CD4-positive, alpha-beta T cell treated with Interleukin-15 for 4 hours (primary cell): Measurements from ENCODE around the gene MEF2C.
"Not testable (repeated sequence)": the region's sequence is repeated elsewhere in the genome, so short reads cannot be mapped to it uniquely, and the experiment has no call there.

Source experiments
- DNase-seq: peaks from one replicate; pipeline ENCODE4 v3.0.0-alpha.2; 2020; ENCODE audit warnings: low spot score

Gene MEF2C

GRCh38 chr5:88803309-88803708 lies 79.7 kb downstream of the MEF2C start:
- DNase-seq: no peak

GRCh38 chr5:88799938-88800535 lies 82.9 kb downstream of the MEF2C start:
- no peak for DNase-seq

DNA sequence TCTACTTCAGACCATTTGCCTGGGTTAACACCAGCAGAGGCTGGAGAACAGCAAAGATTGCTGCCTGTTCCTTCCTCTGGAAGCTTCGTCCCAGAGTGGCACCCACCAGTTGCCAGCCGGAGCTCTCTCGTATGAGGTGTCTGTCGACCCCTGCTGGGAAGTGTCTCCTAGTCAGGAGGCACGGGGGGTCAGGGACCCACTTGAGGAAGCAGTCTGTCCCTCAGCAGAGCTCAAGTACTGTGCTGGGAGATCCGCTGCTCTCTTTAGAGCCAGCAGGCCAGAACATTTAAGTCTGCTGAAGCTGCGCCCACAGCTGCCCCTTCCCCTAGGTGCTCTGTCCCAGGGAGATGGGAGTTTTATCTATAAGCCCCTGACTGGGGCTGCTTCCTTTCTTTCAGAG lies 84.1 kb downstream of the MEF2C start:
- DNase-seq: not testable (repeated sequence)

- DNase-seq: not testable (repeated sequence)
These were observed 89.2 kb downstream of the MEF2C start for GRCh38 chr5:88793797-88794196.

DNA sequence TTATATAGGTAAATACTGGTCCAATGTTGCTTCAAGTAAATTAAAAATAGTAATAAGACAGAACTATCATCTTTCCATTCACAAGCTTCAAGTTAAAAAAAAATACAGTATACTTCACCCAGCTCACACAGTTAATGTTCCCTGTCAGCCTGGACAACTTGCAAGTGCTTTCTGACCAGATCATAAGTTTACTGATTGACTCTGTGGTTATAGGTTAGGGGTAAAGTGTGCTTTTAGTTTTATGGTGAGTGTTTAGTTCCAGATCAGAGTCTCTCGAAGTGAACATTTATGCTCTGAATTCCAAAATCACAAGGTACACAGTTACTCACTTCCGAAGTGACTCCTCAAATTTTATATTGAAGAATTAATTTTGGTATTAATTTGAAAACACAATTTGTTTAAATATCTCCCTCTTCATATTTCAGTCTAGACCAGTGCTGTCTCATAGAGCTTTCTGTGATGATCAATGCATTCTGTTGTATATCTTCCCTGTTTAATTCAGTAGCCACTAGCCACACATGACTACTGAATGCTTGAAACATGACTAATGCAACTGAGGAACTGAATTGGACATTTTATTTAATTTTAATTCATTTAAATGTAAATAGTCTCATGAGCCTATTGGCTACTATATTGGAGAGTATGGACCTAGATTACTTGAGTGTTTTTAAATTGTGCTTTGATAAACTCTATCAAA lies 90.7 kb downstream of the MEF2C start:
- no peak for DNase-seq

DNA sequence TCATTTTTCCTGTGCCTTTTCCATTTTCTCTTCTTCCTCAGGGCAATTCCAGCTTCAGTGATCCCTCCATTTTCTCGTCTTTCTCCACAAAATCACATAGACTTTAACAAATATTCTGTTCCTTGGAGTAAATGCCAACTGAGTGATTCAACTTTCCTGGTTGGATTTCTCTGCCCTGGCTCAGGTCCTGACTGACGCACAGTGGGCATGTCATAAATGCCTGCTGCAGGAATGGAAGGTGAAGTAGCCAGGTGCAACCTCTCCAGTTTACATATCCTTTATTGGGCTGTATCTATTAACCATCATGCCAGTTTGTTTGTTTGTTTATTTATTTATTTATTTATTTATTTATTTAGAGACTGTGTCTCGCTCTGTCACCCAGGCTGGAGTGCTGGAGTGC lies 95.1 kb downstream of the MEF2C start:
- no peak for DNase-seq

DNA sequence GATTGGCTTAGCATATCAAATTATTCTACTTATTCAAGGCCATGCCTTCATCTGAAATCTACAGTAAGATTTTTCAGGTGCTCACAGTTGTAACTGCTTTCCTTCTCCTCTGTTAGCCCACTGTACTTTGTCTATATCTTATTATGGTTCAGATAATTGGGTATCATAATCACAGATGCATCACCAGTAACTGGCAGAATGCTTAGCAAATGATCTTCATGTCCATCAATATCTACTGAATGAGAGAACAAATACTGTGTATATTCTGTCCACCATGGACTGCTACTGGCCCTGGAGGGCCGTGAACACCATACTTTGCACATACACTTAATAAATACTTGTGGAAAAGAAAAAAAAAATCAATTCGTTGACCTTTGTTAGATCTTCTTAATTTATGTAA lies 96.2 kb downstream of the MEF2C start:
- DNase-seq: no peak

DNA sequence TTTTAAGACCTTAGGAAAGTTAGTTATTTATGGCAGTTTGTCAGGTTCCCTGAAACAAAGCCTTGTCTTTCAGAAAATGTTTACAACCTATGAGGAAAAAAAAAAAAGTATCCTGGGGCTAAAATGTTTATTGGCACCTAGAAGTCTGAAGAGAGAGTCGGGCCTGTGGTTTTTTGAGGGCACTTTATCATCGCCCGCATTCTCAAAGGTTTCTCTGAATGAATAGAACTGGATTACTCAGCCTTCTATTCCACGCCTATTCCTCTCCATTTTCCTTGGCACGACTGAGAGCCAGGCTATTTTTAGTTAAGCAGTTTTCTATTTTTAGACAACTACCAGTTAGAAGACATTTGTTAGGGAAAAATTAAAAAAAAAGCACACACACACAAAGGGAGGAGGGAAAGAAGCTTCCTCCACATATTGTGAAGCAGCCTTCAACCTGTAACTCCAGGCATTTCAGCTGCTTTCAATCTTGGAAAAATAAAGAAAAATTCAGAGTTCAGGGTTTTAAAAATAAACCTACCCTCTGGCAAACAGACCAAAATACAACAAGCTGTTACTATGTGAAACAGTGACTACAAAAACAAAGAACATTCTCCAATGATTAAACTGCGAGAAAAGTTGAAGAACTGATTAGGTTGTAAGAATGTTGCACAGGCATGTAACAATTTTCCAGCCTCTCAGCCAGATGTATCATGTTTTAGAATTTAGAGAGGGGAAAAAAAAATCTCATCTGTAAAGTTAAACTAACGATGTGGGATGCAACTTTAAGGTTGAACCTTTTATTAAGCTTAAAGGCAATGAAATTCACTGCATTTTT lies 97.0 kb downstream of the MEF2C start:
- no peak for DNase-seq

DNA sequence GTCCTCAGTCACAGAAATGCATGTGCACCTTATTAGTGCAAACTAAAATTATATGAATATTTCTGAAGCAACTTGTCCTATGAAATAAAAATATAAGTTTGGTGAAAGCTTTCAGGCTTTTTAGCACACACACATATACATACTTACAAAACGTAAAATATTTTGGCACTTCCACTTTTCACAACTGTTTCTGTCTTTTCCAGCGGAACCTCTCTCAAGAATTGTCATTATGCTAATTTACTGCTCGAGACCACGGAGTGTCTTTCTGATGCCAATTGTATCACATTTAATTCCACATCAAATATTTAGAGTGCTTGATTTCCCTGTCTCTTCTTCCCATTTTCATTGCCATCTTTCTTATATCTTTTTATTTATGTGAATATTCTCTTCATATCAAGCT lies 100.4 kb downstream of the MEF2C start:
- DNase-seq: no peak

DNA sequence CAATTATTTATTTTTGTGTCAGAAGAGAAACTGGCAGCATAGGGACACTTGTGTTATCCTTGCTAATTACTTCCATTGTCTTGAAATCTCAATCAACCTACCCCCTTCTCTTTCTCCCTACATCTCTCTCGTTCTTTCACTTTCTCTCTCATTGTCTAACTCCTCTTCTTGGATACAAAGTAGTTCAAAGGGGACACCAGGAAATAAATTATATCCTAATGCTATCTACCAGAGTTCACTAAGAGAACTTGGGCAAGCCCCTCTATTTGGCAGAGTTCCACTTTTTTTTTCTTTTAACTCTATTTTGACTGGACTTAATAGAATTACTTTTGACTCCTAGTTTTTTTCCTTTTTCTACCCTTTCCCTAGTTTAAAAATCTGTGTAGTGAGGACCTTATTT lies 102.2 kb downstream of the MEF2C start:
- no peak for DNase-seq

DNA sequence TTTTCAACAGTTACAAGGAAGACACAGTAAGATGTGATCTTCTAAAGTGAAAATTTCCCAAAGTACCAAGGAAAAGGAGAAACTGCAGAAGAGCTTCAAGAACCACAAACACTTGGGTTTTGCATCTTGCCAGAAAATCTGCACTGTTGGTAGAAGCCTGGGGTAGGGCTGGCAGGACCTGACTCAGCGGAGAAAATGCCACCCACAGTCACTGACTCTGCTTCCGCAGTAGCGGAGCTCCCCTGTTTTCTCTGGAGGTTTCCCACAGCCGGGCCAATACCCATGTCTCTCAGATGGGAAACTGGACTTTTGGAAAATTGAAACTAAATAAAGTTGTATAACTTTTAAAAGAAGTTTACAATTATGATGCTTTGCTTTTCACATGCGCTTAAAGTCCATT lies 104.2 kb downstream of the MEF2C start:
- no peak for DNase-seq

GRCh38 chr5:88776692-88777091 lies 106.3 kb downstream of the MEF2C start:
- DNase-seq: no peak

DNA sequence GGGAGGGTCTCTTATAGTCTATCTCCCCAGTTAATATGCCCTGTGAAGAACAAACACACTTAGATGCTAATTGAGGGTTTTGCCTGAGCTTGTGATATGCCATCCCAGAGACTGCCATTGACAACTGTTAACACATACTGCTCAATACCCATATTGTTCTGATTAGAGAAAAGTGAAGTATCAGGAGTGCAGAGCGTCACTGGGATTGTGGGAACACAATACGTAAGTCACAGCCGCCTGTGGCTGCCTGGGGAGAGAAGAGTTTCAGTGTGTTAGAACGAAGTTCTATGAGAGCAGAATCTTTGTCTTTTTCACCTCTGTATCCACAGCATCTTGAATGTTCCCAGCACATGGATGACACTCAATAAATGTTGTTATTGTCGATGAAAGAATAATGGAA lies 110.2 kb downstream of the MEF2C start:
- no peak for DNase-seq

DNA sequence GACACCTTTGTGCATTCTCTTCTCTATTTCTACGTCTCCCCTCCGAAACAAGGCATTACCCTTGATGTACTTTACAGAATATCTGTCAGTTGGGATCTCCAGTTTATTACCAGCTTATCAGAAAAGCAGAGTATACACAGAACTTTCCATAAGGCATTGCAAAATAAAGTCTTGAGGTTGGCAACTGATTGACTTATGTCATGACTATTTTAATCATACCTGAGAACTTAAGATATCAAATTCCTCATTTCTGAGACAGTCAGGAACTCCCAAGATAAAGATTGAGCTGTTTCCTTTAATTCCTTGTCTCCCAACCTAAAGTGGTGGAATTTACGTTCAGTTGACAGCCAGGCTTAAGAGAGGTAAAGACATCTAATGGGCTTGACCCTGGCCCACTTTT lies 110.9 kb downstream of the MEF2C start:
- no peak for DNase-seq

GRCh38 chr5:88770276-88771257 lies 112.4 kb downstream of the MEF2C start:
- DNase-seq: no peak

- DNase-seq: no peak
These were observed 113.8 kb downstream of the MEF2C start for GRCh38 chr5:88769165-88769564.

DNA sequence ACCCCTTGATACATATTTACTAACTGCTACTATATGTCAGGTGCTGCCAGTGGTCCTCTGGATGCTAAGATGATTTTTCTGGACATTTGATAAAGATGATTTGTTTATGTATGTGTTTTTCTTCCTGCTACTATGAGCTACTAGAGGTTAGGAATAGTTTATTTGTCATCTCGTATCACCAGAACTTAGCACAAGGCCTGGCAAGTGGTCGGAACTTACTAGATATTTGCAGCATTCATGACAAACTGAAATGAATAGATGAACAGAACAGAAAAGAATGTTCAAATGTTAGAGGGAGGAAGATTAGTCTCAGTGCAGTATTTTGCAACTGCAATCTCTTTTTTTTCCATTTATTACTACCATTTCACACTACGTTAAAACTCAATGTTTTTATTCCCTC lies 114.6 kb downstream of the MEF2C start:
- no peak for DNase-seq

DNA sequence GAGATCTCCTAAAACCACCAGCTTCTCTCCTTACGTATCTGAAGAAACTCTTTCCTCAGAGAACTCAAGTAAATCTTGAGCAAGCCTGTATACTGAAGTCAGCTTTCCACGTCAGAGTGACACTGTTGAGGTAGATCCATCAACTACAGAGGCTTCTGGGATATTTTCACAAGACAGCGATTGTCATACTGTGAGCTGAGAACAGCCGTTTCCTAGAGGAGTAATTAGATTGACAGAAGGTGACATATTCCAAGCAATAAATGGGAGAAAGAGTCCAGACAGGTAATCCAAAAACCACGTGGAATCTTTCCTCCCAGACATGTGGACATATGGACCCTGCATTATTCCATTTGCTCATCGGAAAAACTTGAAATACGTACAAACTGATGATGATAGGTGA lies 117.2 kb downstream of the MEF2C start:
- no peak for DNase-seq

GRCh38 chr5:88765171-88765570 lies 117.8 kb downstream of the MEF2C start:
- no peak for DNase-seq

DNA sequence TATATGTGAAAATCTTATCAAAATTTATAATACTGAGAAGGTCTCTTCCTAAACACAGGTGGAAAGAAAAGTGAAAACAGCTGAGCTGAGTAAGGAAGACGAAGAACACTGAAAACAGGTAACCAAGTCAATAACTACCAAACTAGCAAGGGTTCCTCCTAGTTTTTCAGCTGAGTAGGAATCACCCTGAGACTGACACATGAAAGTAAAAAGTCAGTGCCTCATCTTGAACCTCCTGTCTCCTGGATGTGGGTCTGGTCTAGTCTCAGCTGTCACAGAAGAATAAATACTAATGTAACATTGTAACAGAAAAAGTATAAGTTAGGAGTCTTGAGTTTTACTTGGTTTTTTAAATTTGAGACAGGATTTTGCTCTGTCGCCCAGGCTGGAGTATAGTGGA lies 121.0 kb downstream of the MEF2C start:
- no peak for DNase-seq

- no peak for DNase-seq
These were observed 121.6 kb downstream of the MEF2C start for GRCh38 chr5:88761269-88761850.

DNA sequence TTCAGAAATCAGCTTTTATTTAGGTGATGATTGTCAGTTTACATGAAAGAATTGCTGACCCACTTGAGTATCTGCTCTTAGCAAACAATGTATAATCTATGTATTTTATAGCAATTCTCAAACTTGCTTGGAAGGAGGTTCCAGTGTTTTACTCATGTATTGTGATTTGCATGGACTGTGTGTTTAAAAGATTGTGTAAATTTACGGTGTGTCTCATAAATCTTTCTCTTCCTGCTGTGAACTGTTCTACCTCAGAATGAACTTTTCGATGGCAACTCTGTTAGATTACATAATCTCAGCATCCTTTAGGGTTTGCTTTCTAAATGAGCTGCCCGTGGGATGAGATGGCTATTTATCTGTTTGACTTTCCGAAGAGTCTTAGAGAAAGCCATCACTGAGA lies 122.5 kb downstream of the MEF2C start:
- no peak for DNase-seq
